HCT116 (cell line): ENCODE results near the gene YTHDC2. TPM values are rescaled to one million over a fixed set of nuclear protein-coding genes. Genes with fewer than 3 reads are reported as not detected.

ENCODE experiments used
- ATAC-seq: fragments of 200-7000 bp; cut with Tn5 transposase; 2 replicates; pipeline ENCODE4 v1.9.1; 2020; ENCODE audit warnings: mild to moderate bottlenecking, moderate library complexity
- BruUV-seq: library from RNA; stranded (reverse); fragments of 400-500 nt; replicated peaks from 2 replicates; lab custom pipeline; 2021; lab: Mats Ljungman, UMichigan
- CTCF ChIA-PET: fragments of 300-600 bp; sonication (Branson Sonifier 250); formaldehyde crosslinking; loops from one replicate; lab custom pipeline; 2021; ENCODE audit warnings: antibody characterized with exemption; lab: Charles Lee
- POLR2A ChIA-PET: fragments of 300-600, 350-600 bp; sonication (Branson Sonifier 250); formaldehyde crosslinking; loops from one replicate; lab custom pipeline; 2021; ENCODE audit warnings: antibody characterized with exemption; lab: Charles Lee
- RAD21 ChIA-PET, 2 experiments: fragments of 300-600 bp; sonication (Branson Sonifier 250); formaldehyde crosslinking; loops; one replicate each; lab custom pipeline; 2023; ENCODE audit warnings: low total read pairs in 2 of 2; ENCODE audit not compliant: uncharacterized antibody in 2 of 2, unreplicated experiment in 2 of 2, low non-redundant PET in 1 of 2; lab: Charles Lee
- DNase-seq: peaks from one replicate; pipeline ENCODE4 v3.0.0-alpha.2; 2010; ENCODE audit warnings: low read depth, low spot score
- H2AFZ ChIP-seq: fragments of 200-600 bp; shearing (Covaris generic), sonication (generic); 2 replicates; pipeline ENCODE4 v1.6.1; 2017; ENCODE audit warnings: low read depth, mixed run types, mixed read lengths, antibody characterized with exemption, low read length; ENCODE audit not compliant: poor library complexity, severe bottlenecking
- H3K27ac ChIP-seq: 2 replicates; pipeline ENCODE4 v1.5.1; 2012; ENCODE audit warnings: low read depth, low read length
- H3K27me3 ChIP-seq: fragments of 200-600 bp; sonication (generic); 2 replicates; pipeline ENCODE4 v1.6.1; 2016; ENCODE audit warnings: mixed run types, low read length, mixed read lengths; ENCODE audit not compliant: insufficient read depth
- H3K36me3 ChIP-seq, 2 experiments: fragments of 200-500 bp in 1 of 2; fragments of 200-600 bp in 1 of 2; sonication (Bioruptor generic) in 1 of 2; sonication (generic) in 1 of 2; 2 replicates each; pipeline versions ENCODE4 v1.5.1 to v1.6.1; 2014 to 2016; ENCODE audit warnings: low read length in 2 of 2, inconsistent platforms in 1 of 2, mixed read lengths in 1 of 2, mixed run types in 1 of 2; ENCODE audit not compliant: insufficient read depth in 2 of 2, control insufficient read depth in 1 of 2
- H3K4me1 ChIP-seq, 2 experiments: fragments of 200-600 bp in 1 of 2; sonication (generic) in 1 of 2; 2 replicates each; pipeline versions ENCODE4 v1.5.1 to v1.6.1; 2012 to 2017; ENCODE audit warnings: low read length in 2 of 2, inconsistent platforms in 1 of 2, mild to moderate bottlenecking in 1 of 2, mixed read lengths in 1 of 2, mixed run types in 1 of 2, moderate library complexity in 1 of 2; ENCODE audit not compliant: insufficient read depth in 2 of 2, control insufficient read depth in 1 of 2
- H3K4me2 ChIP-seq: fragments of 200-600 bp; sonication (generic); 2 replicates; pipeline ENCODE4 v1.6.1; 2017; ENCODE audit warnings: mixed run types, low read length, mixed read lengths
- H3K4me3 ChIP-seq, 2 experiments: fragments of 200-600 bp in 1 of 2; sonication (generic) in 1 of 2; replicated peaks in 1 of 2; 2 replicates each; pipeline ENCODE4 v1.5.1; 2011 to 2016; ENCODE audit warnings: low read length in 2 of 2, control low read depth in 1 of 2, low read depth in 1 of 2, mild to moderate bottlenecking in 1 of 2, mixed read lengths in 1 of 2, mixed run types in 1 of 2
- H3K79me2 ChIP-seq: fragments of 200-600 bp; sonication (generic); 2 replicates; pipeline ENCODE4 v1.6.1; 2017; ENCODE audit warnings: mild to moderate bottlenecking, mixed run types, low read length, moderate library complexity, mixed read lengths; ENCODE audit not compliant: insufficient read depth
- H3K9ac ChIP-seq: fragments of 200-600 bp; sonication (generic); 2 replicates; pipeline ENCODE4 v1.6.1; 2016; ENCODE audit warnings: low read length, mixed read lengths
- H3K9me2 ChIP-seq: fragments of 200-600 bp; sonication (generic), shearing (Covaris generic); 2 replicates; pipeline ENCODE4 v1.6.1; 2017; ENCODE audit warnings: mixed run types, mild to moderate bottlenecking, moderate library complexity; ENCODE audit not compliant: insufficient read depth
- H3K9me3 ChIP-seq, 2 experiments: fragments of 200-500 bp in 1 of 2; fragments of 200-600 bp in 1 of 2; sonication (Bioruptor generic) in 1 of 2; sonication (generic) in 1 of 2; 2 replicates each; pipeline ENCODE4 v1.6.1; 2014 to 2017; ENCODE audit warnings: low read length in 2 of 2, mixed read lengths in 2 of 2, inconsistent platforms in 1 of 2, low read depth in 1 of 2, mild to moderate bottlenecking in 1 of 2, mixed run types in 1 of 2, moderate library complexity in 1 of 2; ENCODE audit not compliant: control insufficient read depth in 1 of 2, insufficient read depth in 1 of 2
- H4K20me1 ChIP-seq: fragments of 200-600 bp; sonication (generic), shearing (Covaris generic); 2 replicates; pipeline ENCODE4 v1.6.1; 2017; ENCODE audit warnings: mixed run types, mild to moderate bottlenecking, moderate library complexity; ENCODE audit not compliant: insufficient read depth
- EGR1 ChIP-seq: IDR thresholded peaks from 2 replicates; pipeline ENCODE4 v1.6.1; 2012; ENCODE audit warnings: low read depth
- ELF1 ChIP-seq: IDR thresholded peaks from 2 replicates; pipeline ENCODE4 v1.6.1; 2012; ENCODE audit warnings: low read depth, borderline replicate concordance
- EZH2 ChIP-seq: fragments of 200-600 bp; sonication (generic); IDR thresholded peaks from 2 replicates; pipeline ENCODE4 v1.6.1; 2017; ENCODE audit warnings: antibody characterized with exemption, mixed run types
- EZH2phosphoT487 ChIP-seq: fragments of 200-600 bp; IDR thresholded peaks from 2 replicates; pipeline ENCODE4 v1.6.1; 2018; ENCODE audit warnings: antibody characterized with exemption, borderline replicate concordance
- FOSL1 ChIP-seq: IDR thresholded peaks from 2 replicates; pipeline ENCODE4 v1.6.1; 2012; ENCODE audit warnings: low read depth
- POLR2AphosphoS5 ChIP-seq: IDR thresholded peaks from 2 replicates; pipeline ENCODE4 v1.6.1; 2011; ENCODE audit warnings: mild to moderate bottlenecking, low read depth, low read length, moderate library complexity
- RAD21 ChIP-seq: IDR thresholded peaks from 2 replicates; pipeline ENCODE4 v1.6.1; 2012; ENCODE audit warnings: low read depth, mild to moderate bottlenecking
- SIN3A ChIP-seq: IDR thresholded peaks from 2 replicates; pipeline ENCODE4 v1.6.1; 2012; ENCODE audit warnings: low read depth
- SP1 ChIP-seq: IDR thresholded peaks from 2 replicates; pipeline ENCODE4 v1.6.1; 2012; ENCODE audit warnings: low read depth
- SRF ChIP-seq: IDR thresholded peaks from 2 replicates; pipeline ENCODE4 v1.6.1; 2012; ENCODE audit warnings: low read depth
- TCF7L2 ChIP-seq: IDR thresholded peaks from 2 replicates; pipeline ENCODE4 v1.7.0; 2011; ENCODE audit warnings: borderline replicate concordance, inconsistent platforms; ENCODE audit not compliant: insufficient read depth, insufficient read length; ENCODE audit errors: extremely low read depth
- ZNF274 ChIP-seq: fragments of 200-500 bp; sonication (Bioruptor generic); IDR thresholded peaks from 2 replicates; pipeline ENCODE4 v1.6.1; 2014; ENCODE audit warnings: mild to moderate bottlenecking, low read depth, low read length, inconsistent platforms
- intact Hi-C: fragments of 100-400 bp; cut with micrococcal nuclease; formaldehyde crosslinking; loops from 2 replicates; pipeline ENCODE4 v1.10.0; 2022
- total RNA-seq: library from RNA; stranded (reverse); gene quantifications from one replicate; pipeline ENCODE4 v1.2.1, GENCODE V29; 2021; ENCODE audit not compliant: unreplicated experiment
- TF ChIP-seq, protein P1 (sequence below): IDR thresholded peaks from 2 replicates; pipeline ENCODE4 v1.6.1; 2011; ENCODE audit warnings: mild to moderate bottlenecking, low read length, moderate library complexity; ENCODE audit not compliant: insufficient replicate concordance; ENCODE audit errors: extremely low read depth
- TF ChIP-seq, protein P2 (sequence below), 3 experiments: fragments of 200-600 bp in 1 of 3; sonication (generic) in 1 of 3; IDR thresholded peaks in 2 of 3; conservative IDR thresholded peaks in 1 of 3; 2 replicates each; pipeline ENCODE4 v1.5.1; 2012 to 2017; ENCODE audit warnings: low read depth in 2 of 3, low read length in 2 of 3, antibody characterized with exemption in 1 of 3, borderline replicate concordance in 1 of 3, control low read depth in 1 of 3, mild to moderate bottlenecking in 1 of 3, mixed read lengths in 1 of 3, mixed run types in 1 of 3, moderate library complexity in 1 of 3; ENCODE audit not compliant: insufficient read depth in 1 of 3

The YTHDC2 gene
- total RNA-seq, 1 experiment from 2014 or later = 22.2 TPM

DNA sequence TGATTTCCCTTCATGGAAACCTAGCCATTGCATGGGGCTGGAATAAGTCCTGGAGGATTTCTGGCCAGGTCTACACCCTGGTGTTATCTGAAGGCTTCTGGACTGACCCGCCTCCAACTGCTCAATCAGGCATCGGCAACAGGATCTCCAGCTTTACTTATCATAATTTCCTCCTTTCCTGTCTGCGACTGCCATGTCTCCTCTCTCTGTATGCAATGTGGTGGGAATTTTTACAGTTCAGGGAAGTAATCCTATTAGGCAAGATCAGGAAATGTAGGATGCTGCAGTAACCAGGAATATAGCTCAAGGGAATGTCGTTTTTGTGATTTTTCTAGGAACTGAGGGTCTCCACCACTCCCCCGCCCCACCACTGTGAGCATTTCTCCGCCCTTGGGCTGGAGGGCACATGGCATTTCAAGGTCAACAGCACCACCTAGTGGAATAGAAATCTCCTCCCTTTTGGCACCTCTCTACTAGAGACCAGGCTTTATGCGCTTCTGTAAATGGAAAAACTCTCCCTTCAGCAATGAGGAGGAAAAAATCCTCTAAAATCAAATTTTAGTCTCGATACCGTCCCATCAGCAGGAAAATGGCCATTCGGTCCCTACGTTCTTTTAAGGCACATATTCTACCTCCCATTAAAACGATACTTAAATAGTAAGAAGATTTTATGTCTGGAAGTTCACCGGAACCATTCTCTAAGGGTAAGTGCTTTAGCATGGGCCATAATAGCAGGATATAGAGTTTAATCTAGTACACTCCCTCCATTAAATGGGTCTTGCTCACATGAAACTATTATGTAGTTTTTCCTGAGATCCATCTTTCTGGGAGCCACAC lies 93.0 kb downstream of the YTHDC2 start:
- Histone ChIP-seq H3K36me3 (no peaks in the 10 kb centered on the region), H3K79me2 (no peaks in the 10 kb centered on the region), H3K9me3 (no peaks in the 10 kb centered on the region), H4K20me1 (no peaks in the 10 kb centered on the region), H3K9ac (no peak overlapping the region), H2AFZ (peak overlapping the region; percentile 62), H3K4me1 (peaks cover 0 to 8% of the 10 kb centered on the region in 2 experiments; a peak in 1 of 4 replicates), H3K27me3 (no peaks in the 10 kb centered on the region), H3K27ac (no peak overlapping the region), H3K9me2 (no peaks in the 10 kb centered on the region), H3K4me3 (no peak overlapping the region), H3K4me2 (peak overlapping the region; percentile 13; the same call in 1 of the 2 replicates)
- ChIA-PET RAD21 (no interaction called here), CTCF (interaction anchor here (0.9 to 2.5 kb wide), 9 partner anchors 14 to 1431 kb away, joined by 3 to 14 read pairs (median 5); no protein-coding TSS in a partner anchor), POLR2A (no interaction called here)
- intact Hi-C loops = loop anchor here (1.0 to 5.0 kb wide), 5 partner anchors 94 to 1432 kb away; partner anchors contain the start of gene YTHDC2
- ATAC-seq (peak; percentile 97), DNase-seq (peak; percentile 38)
- BruUV-seq = no TSS peak
- TF ChIP-seq SP1 (no peak), RAD21 (peak; percentile 96), ELF1 (no peak), ZNF274 (no peak), SRF (no peak), EGR1 (no peak), EZH2 (no peak), POLR2AphosphoS5 (no peak), SIN3A (no peak), TCF7L2 (no peak), EZH2phosphoT487 (no peak), FOSL1 (no peak)
- TF ChIP-seq, protein P1, sequence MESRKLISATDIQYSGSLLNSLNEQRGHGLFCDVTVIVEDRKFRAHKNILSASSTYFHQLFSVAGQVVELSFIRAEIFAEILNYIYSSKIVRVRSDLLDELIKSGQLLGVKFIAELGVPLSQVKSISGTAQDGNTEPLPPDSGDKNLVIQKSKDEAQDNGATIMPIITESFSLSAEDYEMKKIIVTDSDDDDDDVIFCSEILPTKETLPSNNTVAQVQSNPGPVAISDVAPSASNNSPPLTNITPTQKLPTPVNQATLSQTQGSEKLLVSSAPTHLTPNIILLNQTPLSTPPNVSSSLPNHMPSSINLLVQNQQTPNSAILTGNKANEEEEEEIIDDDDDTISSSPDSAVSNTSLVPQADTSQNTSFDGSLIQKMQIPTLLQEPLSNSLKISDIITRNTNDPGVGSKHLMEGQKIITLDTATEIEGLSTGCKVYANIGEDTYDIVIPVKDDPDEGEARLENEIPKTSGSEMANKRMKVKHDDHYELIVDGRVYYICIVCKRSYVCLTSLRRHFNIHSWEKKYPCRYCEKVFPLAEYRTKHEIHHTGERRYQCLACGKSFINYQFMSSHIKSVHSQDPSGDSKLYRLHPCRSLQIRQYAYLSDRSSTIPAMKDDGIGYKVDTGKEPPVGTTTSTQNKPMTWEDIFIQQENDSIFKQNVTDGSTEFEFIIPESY = no peak
- TF ChIP-seq, protein P2, sequence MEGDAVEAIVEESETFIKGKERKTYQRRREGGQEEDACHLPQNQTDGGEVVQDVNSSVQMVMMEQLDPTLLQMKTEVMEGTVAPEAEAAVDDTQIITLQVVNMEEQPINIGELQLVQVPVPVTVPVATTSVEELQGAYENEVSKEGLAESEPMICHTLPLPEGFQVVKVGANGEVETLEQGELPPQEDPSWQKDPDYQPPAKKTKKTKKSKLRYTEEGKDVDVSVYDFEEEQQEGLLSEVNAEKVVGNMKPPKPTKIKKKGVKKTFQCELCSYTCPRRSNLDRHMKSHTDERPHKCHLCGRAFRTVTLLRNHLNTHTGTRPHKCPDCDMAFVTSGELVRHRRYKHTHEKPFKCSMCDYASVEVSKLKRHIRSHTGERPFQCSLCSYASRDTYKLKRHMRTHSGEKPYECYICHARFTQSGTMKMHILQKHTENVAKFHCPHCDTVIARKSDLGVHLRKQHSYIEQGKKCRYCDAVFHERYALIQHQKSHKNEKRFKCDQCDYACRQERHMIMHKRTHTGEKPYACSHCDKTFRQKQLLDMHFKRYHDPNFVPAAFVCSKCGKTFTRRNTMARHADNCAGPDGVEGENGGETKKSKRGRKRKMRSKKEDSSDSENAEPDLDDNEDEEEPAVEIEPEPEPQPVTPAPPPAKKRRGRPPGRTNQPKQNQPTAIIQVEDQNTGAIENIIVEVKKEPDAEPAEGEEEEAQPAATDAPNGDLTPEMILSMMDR (IDR thresholded peaks at IDR 0.05 in 2 of 3, conservative IDR thresholded peaks at IDR 0.05 in 1 of 3; ENCODE audit: borderline replicate concordance in 1 of 3, insufficient read depth in 1 of 3, low read depth in 2 of 3, low read length in 2 of 3) = peak; percentile 70 to 93 (median 78); a peak in 5 of 6 replicates
